ENCODE results near the gene OXER1. TPM values are rescaled to one million over a fixed set of nuclear protein-coding genes. Genes with fewer than 3 reads are reported as not detected.

The OXER1 gene
- total and polyA plus RNA-seq, 7 donors, result 0.33 to 3.0 (median 1.3) TPM; not detected in 1

DNA sequence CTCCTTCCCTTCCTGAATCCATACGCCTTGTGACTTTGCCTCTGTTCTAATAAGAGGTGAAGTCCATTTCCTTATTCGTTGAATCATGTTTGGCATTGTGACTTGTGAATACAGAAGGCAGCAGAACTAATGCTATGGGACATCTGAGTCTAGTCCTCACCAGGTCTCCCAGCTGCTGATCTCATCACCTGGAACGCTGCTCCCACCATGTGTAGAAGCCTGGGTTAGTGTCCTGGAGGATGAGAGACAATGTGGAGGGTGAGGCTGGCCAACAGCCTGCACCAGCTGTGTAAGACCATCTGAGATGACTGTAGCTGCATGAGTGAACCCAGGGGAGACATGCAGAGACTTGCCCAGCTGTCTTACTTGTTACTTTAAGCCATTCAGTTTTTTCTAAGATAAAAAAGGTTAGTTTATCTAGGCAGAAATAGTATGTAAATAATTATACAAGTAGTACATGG lies 31.9 kb upstream of the OXER1 start:
- no peak for TF ChIP-seq EP300 (IDR thresholded peaks at IDR 0.05)
- TF ChIP-seq POLR2A (IDR thresholded peaks at IDR 0.05), result no peak
- TF ChIP-seq POLR2AphosphoS5 (IDR thresholded peaks at IDR 0.05), result no peak
- TF ChIP-seq, protein P1, sequence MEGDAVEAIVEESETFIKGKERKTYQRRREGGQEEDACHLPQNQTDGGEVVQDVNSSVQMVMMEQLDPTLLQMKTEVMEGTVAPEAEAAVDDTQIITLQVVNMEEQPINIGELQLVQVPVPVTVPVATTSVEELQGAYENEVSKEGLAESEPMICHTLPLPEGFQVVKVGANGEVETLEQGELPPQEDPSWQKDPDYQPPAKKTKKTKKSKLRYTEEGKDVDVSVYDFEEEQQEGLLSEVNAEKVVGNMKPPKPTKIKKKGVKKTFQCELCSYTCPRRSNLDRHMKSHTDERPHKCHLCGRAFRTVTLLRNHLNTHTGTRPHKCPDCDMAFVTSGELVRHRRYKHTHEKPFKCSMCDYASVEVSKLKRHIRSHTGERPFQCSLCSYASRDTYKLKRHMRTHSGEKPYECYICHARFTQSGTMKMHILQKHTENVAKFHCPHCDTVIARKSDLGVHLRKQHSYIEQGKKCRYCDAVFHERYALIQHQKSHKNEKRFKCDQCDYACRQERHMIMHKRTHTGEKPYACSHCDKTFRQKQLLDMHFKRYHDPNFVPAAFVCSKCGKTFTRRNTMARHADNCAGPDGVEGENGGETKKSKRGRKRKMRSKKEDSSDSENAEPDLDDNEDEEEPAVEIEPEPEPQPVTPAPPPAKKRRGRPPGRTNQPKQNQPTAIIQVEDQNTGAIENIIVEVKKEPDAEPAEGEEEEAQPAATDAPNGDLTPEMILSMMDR (IDR thresholded peaks at IDR 0.05), result no peak
- no peaks in the 10 kb centered on the region for H3K9me3 ChIP-seq
- WGBS, 2 donors, result 35 to 54% methylated on average over 3 of the region's 3 CpGs
- DNase-seq, result no peak
- no peaks in the 10 kb centered on the region for H3K27me3 ChIP-seq
- peaks cover 0 to 26% (median 19%) of the 10 kb centered on the region in 4 donors for H3K4me1 ChIP-seq
- intact Hi-C loops (cut with DNase I), result loop anchor here (10.0 kb wide), 2 partner anchors 231 to 301 kb away; partner anchors contain the start of genes KCNG3 and MTA3
- no peaks in the 10 kb centered on the region for H3K36me3 ChIP-seq
- no peak overlapping the region for H3K4me3 ChIP-seq
- peak overlapping the region in 3 of 4 donors; percentile 13 to 82 (median 45) for H3K27ac ChIP-seq

DNA sequence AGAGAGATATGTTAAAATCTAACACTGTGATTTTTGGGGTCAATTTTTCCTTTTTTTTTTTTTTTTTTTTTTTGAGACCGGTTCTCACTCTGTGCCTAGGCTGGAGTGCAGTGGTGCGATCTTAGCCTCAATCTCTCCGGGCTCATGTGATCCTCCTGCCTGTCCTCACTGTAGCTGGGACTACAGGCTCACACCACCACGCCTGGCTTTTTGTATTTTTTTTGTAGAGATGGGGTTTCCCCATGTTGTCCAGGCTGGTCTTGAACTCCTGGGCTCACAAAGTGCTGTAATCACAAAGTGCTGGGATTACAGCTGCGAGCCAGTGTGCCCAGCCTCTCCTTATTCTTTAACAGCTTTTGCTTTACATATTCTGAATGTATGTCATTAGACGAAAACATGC lies 31.3 kb upstream of the OXER1 start:
- TF ChIP-seq POLR2AphosphoS5 (IDR thresholded peaks at IDR 0.05) (no peak), POLR2A (IDR thresholded peaks at IDR 0.05) (no peak), EP300 (IDR thresholded peaks at IDR 0.05) (no peak)
- TF ChIP-seq, protein P1 (IDR thresholded peaks at IDR 0.05), result no peak
- peak overlapping the region in 3 of 4 donors; percentile 13 to 82 (median 45) for H3K27ac ChIP-seq
- intact Hi-C loops (cut with DNase I), result loop anchor here (10.0 kb wide), 2 partner anchors 230 to 300 kb away; partner anchors contain the start of genes KCNG3 and MTA3
- no peaks in the 10 kb centered on the region for H3K27me3 ChIP-seq
- H3K4me3 ChIP-seq, result no peak overlapping the region
- 83 to 88% methylated on average over 6 of the region's 6 CpGs for WGBS, 2 donors
- H3K36me3 ChIP-seq, result no peaks in the 10 kb centered on the region
- DNase-seq, result no peak
- H3K4me1 ChIP-seq, result peaks cover 0 to 26% (median 17%) of the 10 kb centered on the region in 4 donors
- H3K9me3 ChIP-seq, result no peaks in the 10 kb centered on the region

DNA sequence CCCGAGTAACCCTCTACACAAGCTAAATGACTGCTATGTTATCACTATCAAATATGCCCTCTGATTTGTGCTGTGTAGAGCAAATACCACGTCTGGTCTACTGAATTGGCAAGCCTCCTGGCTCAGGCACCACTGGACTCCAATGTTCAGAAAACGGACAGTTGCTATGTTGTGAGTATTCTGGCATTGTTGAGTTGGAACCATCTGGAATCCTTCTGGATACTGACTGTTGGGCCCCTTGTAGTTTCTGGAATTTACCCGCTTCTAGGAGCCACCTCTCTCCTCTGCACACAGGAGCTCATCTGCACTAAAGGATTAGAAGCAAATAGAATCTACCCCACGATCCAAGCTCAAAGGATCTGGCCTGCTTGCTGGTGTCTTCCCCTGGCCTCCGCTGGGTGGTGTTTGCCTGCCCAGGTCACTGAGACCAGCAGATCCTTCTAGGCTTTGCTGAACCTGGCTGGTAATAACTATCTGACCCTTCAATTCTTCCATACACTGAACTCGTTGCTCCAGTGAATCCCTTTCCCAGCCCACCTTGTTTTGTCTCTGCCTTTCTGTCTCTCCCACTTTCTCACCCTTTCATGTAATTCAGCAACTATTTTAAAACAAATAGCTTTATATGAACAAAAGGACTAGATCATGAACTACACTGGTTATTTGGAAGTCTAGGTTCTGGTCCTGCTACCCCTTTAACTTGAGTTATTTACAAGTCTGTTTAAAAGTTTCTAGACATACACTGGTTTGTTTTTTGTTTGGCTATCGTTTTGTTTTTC lies 30.5 kb upstream of the OXER1 start:
- peaks cover 0 to 26% (median 17%) of the 10 kb centered on the region in 4 donors for H3K4me1 ChIP-seq
- DNase-seq, result no peak
- intact Hi-C loops (cut with DNase I), result loop anchor here (10.0 kb wide), 2 partner anchors 230 to 300 kb away; partner anchors contain the start of genes KCNG3 and MTA3
- H3K36me3 ChIP-seq, result no peaks in the 10 kb centered on the region
- H3K27me3 ChIP-seq, result no peaks in the 10 kb centered on the region
- H3K27ac ChIP-seq, result peak overlapping the region; percentile 71 to 88 (median 80)
- H3K9me3 ChIP-seq, result no peaks in the 10 kb centered on the region
- no peak overlapping the region for H3K4me3 ChIP-seq
- TF ChIP-seq, protein P1 (IDR thresholded peaks at IDR 0.05), result no peak
- no peak for TF ChIP-seq POLR2A (IDR thresholded peaks at IDR 0.05)
- TF ChIP-seq EP300 (IDR thresholded peaks at IDR 0.05), result no peak
- no peak for TF ChIP-seq POLR2AphosphoS5 (IDR thresholded peaks at IDR 0.05)
- 62 to 77% methylated on average over 8 of the region's 8 CpGs for WGBS, 2 donors

DNA sequence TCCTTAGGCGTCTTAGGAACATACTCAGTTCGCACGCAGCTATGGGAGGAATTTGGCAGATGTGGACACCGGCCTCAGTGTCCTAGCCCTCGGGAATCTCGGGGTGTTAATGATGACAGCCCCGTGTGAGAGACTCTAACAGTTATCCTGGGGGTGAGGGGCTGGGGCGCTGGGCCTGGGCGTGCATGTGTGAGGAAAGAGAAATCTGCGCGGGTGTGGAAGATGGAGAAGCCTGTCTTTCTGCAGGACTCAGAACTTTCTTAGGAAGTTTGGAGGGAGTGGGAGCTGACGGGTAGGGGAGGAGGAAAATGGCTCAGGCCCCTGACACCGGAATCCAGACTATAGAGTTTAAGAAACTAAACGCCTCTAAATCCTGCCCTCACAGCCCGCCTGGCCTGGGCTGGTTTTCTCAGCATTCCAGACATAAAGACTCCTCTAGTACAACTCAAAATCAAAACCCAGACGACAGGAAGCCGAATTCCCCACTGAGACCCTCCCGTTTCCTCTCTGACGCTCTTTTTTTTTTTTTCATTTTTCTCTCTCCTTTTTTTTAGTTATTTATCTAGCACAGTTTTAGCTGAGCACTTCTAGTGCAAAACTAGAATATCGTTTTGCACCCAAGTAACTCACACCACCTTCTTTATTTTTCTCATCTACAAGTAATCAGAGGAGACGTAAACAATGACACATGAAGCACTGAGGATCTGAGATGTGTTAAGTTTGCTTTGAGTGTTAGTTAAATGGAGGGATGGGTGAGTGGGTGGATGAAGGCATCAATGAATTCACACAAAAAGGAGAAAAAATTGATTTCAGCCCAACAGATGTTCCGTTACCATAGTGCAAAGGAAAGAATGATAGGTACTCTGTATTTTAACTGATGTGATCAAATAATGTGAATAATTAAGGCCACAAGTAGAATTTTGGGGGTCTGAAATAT lies 29.7 kb upstream of the OXER1 start:
- TF ChIP-seq POLR2AphosphoS5 (IDR thresholded peaks at IDR 0.05) (no peak), EP300 (IDR thresholded peaks at IDR 0.05) (no peak), POLR2A (IDR thresholded peaks at IDR 0.05) (no peak)
- TF ChIP-seq, protein P1 (IDR thresholded peaks at IDR 0.05), result no peak
- intact Hi-C loops (cut with DNase I), result loop anchor here (10.0 kb wide), 2 partner anchors 229 to 299 kb away; partner anchors contain the start of genes KCNG3 and MTA3

More for the DNA sequence above, 29.7 kb upstream of the OXER1 start:
- Histone ChIP-seq H3K9me3 (no peaks in the 10 kb centered on the region), H3K4me3 (peak overlapping the region; percentile 45 to 66 (median 58)), H3K4me1 (peaks cover 0 to 26% (median 17%) of the 10 kb centered on the region in 4 donors), H3K27ac (peak overlapping the region; percentile 71 to 88 (median 80)), H3K36me3 (no peaks in the 10 kb centered on the region), H3K27me3 (no peaks in the 10 kb centered on the region)
- no peak for DNase-seq
- 22 to 32% methylated on average over 22 of the region's 22 CpGs for WGBS, 2 donors
